Activated CD8-positive, alpha-beta T cell treated with anti-CD3 and anti-CD28 coated beads for 36 hours (primary cell): ENCODE measurements around the gene RALGAPB. TPM values are rescaled to one million over a fixed set of nuclear protein-coding genes. Genes with fewer than 3 reads are reported as not detected.

Experiments used
- ATAC-seq: fragments of 200-7000 bp; cut with Tn5 transposase; one replicate; pipeline ENCODE4 v1.10.0; 2021; ENCODE audit warnings: mild to moderate bottlenecking, moderate library complexity
- CTCF ChIA-PET: fragments of 350-600 bp; sonication (Branson Sonifier 250); formaldehyde crosslinking; loops from one replicate; lab custom pipeline; 2021; ENCODE audit warnings: antibody characterized with exemption; lab: Charles Lee
- POLR2A ChIA-PET: fragments of 350-600 bp; sonication (Branson Sonifier 250); formaldehyde crosslinking; loops from one replicate; lab custom pipeline; 2021; ENCODE audit warnings: antibody characterized with exemption; lab: Charles Lee
- DNase-seq: peaks from one replicate; pipeline ENCODE4 v3.0.0-alpha.2; 2020
- H3K27ac Mint-ChIP-seq: one replicate; pipeline ENCODE4 v1.8.0; 2021; ENCODE audit warnings: mild to moderate bottlenecking, mixed read lengths
- H3K27me3 Mint-ChIP-seq: one replicate; pipeline ENCODE4 v1.8.0; 2021; ENCODE audit warnings: mixed read lengths
- H3K36me3 Mint-ChIP-seq: one replicate; pipeline ENCODE4 v1.8.0; 2021; ENCODE audit warnings: low read depth, mixed read lengths
- H3K4me1 Mint-ChIP-seq: one replicate; pipeline ENCODE4 v1.8.0; 2021; ENCODE audit warnings: low read depth, mixed read lengths
- H3K4me3 Mint-ChIP-seq: one replicate; pipeline ENCODE4 v1.8.0; 2021; ENCODE audit warnings: mild to moderate bottlenecking, moderate library complexity, mixed read lengths
- H3K9me3 Mint-ChIP-seq: one replicate; pipeline ENCODE4 v1.8.0; 2021; ENCODE audit warnings: mixed read lengths
- intact Hi-C: fragments of 100-400 bp; cut with micrococcal nuclease; formaldehyde crosslinking; loops from one replicate; pipeline ENCODE4 v1.10.0; 2022
- microRNA-seq: library from miRNA; unstranded; fragments of <30 nt; microRNA quantifications from one replicate; pipeline ENCODE4 v1.2.0, GENCODE V29; 2022; ENCODE audit warnings: borderline microRNAs expressed, borderline replicate concordance
- total RNA-seq, 2 experiments: library from RNA; stranded (reverse); gene quantifications; one replicate each; pipeline ENCODE4 v1.2.3, GENCODE V29; 2021
- TF ChIP-seq, protein P1 (sequence below): fragments of 200-600 bp; IDR thresholded peaks from one replicate; pipeline ENCODE4 v1.8.0; 2022; ENCODE audit warnings: antibody characterized with exemption, mild to moderate bottlenecking

RALGAPB gene
- total RNA-seq, 2 experiments from 2014 or later: 19.8 to 21.3 TPM

DNA sequence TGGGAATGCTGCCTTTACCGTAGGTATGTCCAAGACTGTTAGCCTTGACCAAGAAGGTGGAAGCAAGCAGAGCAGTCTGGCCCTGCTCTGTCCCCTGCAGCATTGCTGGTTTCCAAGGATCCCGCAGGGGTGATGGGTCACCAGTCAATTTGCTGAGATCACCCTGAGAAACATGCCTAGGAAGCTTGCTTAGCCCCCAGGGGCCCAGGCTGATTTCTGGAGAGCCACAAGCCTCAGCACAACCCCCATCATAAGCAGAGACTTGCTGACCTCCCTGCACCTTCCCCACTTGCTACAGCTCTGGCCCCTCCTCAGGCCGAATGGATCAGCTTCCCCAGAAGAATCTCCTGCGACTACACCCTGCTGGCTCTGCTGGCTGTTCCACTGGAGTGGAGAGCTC is 150.4 kb downstream of the RALGAPB start:
- TF ChIP-seq, protein P1, sequence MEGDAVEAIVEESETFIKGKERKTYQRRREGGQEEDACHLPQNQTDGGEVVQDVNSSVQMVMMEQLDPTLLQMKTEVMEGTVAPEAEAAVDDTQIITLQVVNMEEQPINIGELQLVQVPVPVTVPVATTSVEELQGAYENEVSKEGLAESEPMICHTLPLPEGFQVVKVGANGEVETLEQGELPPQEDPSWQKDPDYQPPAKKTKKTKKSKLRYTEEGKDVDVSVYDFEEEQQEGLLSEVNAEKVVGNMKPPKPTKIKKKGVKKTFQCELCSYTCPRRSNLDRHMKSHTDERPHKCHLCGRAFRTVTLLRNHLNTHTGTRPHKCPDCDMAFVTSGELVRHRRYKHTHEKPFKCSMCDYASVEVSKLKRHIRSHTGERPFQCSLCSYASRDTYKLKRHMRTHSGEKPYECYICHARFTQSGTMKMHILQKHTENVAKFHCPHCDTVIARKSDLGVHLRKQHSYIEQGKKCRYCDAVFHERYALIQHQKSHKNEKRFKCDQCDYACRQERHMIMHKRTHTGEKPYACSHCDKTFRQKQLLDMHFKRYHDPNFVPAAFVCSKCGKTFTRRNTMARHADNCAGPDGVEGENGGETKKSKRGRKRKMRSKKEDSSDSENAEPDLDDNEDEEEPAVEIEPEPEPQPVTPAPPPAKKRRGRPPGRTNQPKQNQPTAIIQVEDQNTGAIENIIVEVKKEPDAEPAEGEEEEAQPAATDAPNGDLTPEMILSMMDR: no peak
- Mint-ChIP-seq H3K27me3 (peaks cover 9% of the 10 kb centered on the region), H3K9me3 (no peaks in the 10 kb centered on the region), H3K4me3 (no peak overlapping the region), H3K27ac (no peak overlapping the region), H3K4me1 (no peaks in the 10 kb centered on the region), H3K36me3 (no peaks in the 10 kb centered on the region)
- CTCF ChIA-PET: interaction anchor here (2.2 kb wide), 1 partner anchor 11 kb away, joined by 13 read pairs; no protein-coding TSS in a partner anchor
- intact Hi-C loops: no loop called here
- POLR2A ChIA-PET: no interaction called here
- ATAC-seq (no peak), DNase-seq (no peak)

DNA sequence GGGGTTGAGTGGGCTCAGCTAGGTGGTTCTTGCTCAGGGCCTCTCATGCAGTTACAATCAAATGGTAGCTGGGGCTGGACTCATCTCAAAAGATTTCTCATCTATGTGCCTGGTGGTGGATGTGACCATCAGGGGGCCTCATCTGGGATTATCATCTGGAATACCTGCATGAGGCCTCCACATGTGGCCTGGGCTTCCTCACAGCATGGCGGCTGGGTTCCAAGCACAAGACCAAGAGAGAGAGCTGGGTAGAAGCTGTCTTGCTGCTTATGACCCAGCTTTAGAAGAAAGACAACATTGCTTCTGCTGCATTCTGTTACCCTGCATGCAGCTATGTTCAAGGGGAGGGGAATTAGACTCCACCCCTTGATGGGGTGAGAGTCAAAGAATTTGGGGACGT is 151.4 kb downstream of the RALGAPB start:
- TF ChIP-seq, protein P1: no peak
- ChIA-PET CTCF (interaction anchor here (2.2 kb wide), 1 partner anchor 10 kb away, joined by 13 read pairs; no protein-coding TSS in a partner anchor), POLR2A (no interaction called here)
- Mint-ChIP-seq H3K27ac (no peak overlapping the region), H3K36me3 (no peaks in the 10 kb centered on the region), H3K27me3 (peaks cover 5% of the 10 kb centered on the region), H3K4me1 (no peaks in the 10 kb centered on the region), H3K4me3 (no peak overlapping the region), H3K9me3 (no peaks in the 10 kb centered on the region)
- no peak for DNase-seq
- ATAC-seq: no peak
- intact Hi-C loops: no loop called here

GRCh38 chr20:38625896-38626295 is 153.3 kb downstream of the RALGAPB start:
- H3K27ac Mint-ChIP-seq: no peak overlapping the region

DNA sequence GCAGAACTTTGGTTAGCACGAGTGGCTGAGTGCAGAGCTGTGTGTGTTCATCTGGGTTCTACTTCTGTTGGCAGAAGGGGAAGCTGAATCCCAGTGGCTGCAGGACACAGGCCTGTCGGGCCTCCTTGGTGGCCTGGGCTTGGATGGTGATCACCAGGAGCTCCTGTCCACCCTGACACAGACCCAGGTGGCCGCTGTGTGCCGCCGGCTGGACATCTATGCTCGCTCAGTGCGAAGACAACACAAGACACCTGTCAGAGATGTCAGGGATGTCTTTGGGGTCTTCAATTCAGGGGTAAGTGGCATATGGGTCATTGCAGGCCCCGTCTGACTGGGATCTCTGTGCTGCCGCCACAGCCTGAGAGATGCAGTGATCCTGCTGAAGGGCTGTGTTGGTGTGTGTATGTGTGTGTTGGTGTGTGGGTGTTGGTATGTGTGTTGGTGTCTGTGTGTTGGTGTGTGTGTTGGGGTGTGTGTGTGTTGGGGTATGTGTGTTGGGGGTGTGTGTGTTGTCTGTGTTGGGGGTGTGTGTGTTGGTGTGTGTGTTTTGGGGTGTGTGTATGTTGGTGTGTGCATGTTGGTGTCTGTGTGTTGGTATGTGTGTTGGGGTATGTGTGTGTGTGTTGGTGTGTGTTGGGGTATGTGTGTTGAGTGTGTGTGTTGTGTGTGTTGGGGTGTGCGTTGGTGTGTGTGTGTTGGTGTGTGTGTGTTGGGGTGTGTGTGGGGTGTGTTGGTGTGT is 154.4 kb downstream of the RALGAPB start:
- H3K27ac Mint-ChIP-seq: no peak overlapping the region
- no peaks in the 10 kb centered on the region for H3K9me3 Mint-ChIP-seq
- no peak for DNase-seq
- H3K4me3 Mint-ChIP-seq: no peak overlapping the region
- peaks cover 8% of the 10 kb centered on the region for H3K4me1 Mint-ChIP-seq
- POLR2A ChIA-PET: interaction anchor here (0.9 kb wide), 1 partner anchor 193 kb away, joined by 3 read pairs; no protein-coding TSS in a partner anchor
- TF ChIP-seq, protein P1: no peak
- CTCF ChIA-PET: no interaction called here
- intact Hi-C loops: no loop called here
- ATAC-seq: no peak
- no peaks in the 10 kb centered on the region for H3K27me3 Mint-ChIP-seq
- no peaks in the 10 kb centered on the region for H3K36me3 Mint-ChIP-seq

More at GRCh38 chr20:38625896-38626295, 153.3 kb downstream of the RALGAPB start:
- H3K4me3 Mint-ChIP-seq: no peak overlapping the region
- no peak for DNase-seq
- POLR2A ChIA-PET: no interaction called here
- H3K36me3 Mint-ChIP-seq: no peaks in the 10 kb centered on the region
- TF ChIP-seq, protein P1: no peak
- no peak for ATAC-seq
- CTCF ChIA-PET: no interaction called here
- intact Hi-C loops: no loop called here
- H3K27me3 Mint-ChIP-seq: peaks cover 2% of the 10 kb centered on the region
- peaks cover 3% of the 10 kb centered on the region for H3K4me1 Mint-ChIP-seq
- H3K9me3 Mint-ChIP-seq: no peaks in the 10 kb centered on the region

Small RNAs within 50 kb of the gene (microRNA-seq; reads per million reads assigned to microRNA genes)
- not detected for gene MIR548O2

Other genes with a start within 250 kb of the RALGAPB start
- gene KIAA1755, start 212.1 kb upstream of the RALGAPB start, total RNA-seq: not detected
- gene BPI, start 168.7 kb upstream of the RALGAPB start, total RNA-seq: not detected
- not detected for gene LBP, start 126.4 kb upstream of the RALGAPB start, total RNA-seq
- gene SNHG17, start 37.5 kb upstream of the RALGAPB start, total RNA-seq: 100 to 1,000 TPM; 154 to 159 TPM
- gene ADIG, start 108.4 kb downstream of the RALGAPB start, total RNA-seq: not detected
- not detected for gene ARHGAP40, start 129.0 kb downstream of the RALGAPB start, total RNA-seq